ENCODE data around the gene SLC25A21.

DNA sequence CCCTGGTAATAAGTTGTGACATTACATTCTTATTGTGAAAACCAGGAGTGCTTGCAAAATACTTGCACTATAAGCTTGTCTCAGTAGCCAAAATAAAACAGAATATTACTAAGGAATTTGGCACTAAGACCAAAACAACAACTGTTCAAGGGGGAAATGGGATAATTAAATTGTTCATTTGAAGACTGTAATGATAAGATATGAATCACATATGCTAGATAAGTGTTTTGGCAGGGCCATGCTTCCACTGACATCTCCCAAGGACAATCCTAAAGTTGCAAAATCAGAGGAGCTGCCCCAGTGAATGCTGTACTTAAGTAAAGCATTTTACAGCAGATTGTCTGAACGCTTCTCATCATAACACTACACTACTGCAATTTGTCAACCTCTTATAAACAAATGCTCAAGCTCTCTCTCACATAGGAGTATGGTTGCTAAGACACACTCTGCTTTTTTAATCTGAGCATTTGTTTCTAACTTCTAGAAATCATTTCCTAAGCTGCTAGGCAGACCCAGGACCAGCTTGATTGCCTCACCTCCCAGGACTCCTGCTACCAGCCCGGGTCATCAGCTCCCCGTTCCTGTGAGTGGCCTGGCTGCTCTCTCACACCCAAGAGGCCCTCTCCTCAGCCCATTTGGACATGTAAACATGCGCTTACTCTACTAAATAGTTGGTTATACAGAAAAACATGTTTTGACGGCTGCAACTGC lies 319.3 kb downstream of the SLC25A21 start:
- TF ChIP-seq POLR2AphosphoS5 (IDR thresholded peaks at IDR 0.05), result no peak
- no peak for TF ChIP-seq POLR2A (IDR thresholded peaks at IDR 0.05)

Measured in stomach (tissue), 4 donors.